Astrocyte of the spinal cord (primary cell): ENCODE data around the gene DMAC2L.

ENCODE experiments used
- DNase-seq: peaks from one replicate; pipeline ENCODE4 v3.0.0; 2011; ENCODE audit warnings: low read depth, low spot score
- H3K4me3 ChIP-seq: 2 replicates; pipeline ENCODE4 v1.5.1; 2011; ENCODE audit warnings: low read depth, mild to moderate bottlenecking, low read length, moderate library complexity
- CTCF ChIP-seq: IDR thresholded peaks from 2 replicates; pipeline ENCODE4 v1.5.1; 2012; ENCODE audit warnings: low read depth, mild to moderate bottlenecking, low read length, inconsistent platforms
- in situ Hi-C: cut with HindIII; loops from 2 replicates; pipeline ENCODE4 v1.10.0; 2017; ENCODE audit warnings: low sequenced_read_pairs

DMAC2L gene

DNA sequence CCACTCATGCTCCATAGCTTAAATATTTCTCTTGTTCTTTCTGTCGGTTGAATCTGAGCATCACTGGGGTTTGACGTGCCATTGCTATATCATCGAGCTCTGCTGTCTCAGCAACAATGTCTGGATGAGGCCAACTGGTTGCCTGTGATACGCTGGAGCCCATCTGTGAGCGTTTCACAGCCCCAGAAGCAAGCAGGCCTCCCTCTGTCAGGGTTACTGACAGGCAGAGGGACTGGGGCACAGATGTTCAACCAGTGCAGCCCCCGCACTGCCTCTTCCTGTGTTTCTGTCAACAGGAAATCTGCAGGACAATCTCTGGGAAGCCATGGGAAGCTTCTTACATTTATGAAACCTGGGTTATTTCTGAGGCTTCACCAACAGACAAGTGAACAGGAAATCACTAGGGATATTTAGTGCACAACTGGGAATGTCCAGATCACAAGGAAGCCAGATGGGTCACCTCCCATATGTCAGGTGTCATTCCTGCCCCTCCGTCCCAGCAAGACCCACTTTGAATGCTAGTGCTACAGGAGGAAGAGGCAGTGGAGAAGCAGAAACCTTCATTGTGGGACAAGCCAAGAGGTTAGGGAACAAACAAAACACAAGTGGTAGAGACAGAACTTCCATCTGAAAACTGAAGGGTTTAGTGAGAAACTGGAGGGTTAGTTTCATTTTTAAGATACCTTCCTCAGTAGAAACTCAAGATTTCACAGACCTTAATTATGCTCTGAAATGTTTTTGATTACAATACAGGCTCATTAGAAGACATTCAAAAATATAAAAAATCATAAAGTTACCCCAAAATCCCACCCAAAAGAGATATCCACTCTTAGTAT is 24.1 kb downstream of the DMAC2L start:
- in situ Hi-C loops: no loop called here
- no peak for TF ChIP-seq CTCF
- peak; percentile 33 for DNase-seq
- H3K4me3 ChIP-seq: no peak overlapping the region

DNA sequence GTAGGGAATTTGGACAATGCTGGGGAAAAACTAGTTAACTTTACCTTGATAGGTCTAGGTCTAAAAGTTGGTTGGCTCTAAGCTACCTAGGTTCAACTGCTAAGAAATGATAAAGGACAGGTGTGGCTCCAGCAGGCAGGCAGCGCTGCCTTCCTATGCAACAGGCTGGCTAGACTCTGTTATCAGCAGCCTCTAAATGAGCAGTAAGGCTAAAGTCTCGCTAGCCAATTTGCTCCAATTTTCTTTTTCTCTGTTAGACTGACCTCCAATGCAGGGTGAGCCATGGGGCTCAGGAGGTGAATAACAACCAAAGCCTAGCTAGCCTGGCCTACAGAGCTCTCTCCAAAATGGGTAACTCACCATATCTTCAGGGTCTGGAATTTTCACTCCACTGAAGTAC is 26.5 kb downstream of the DMAC2L start:
- DNase-seq: no peak
- no peak for TF ChIP-seq CTCF
- no peak overlapping the region for H3K4me3 ChIP-seq
- in situ Hi-C loops: no loop called here

GRCh38 chr14:50339178-50339804 is 27.2 kb downstream of the DMAC2L start:
- in situ Hi-C loops: no loop called here

GRCh38 chr14:50340045-50340444 is 27.9 kb downstream of the DMAC2L start:
- no peak for TF ChIP-seq CTCF
- H3K4me3 ChIP-seq: no peak overlapping the region
- no peak for DNase-seq
- in situ Hi-C loops: no loop called here

More at GRCh38 chr14:50339178-50339804, 27.2 kb downstream of the DMAC2L start:
- no peak for DNase-seq
- TF ChIP-seq CTCF: no peak
- H3K4me3 ChIP-seq: no peak overlapping the region

GRCh38 chr14:50340963-50341362 is 28.8 kb downstream of the DMAC2L start:
- no peak for DNase-seq
- TF ChIP-seq CTCF: peak; percentile 13
- in situ Hi-C loops: no loop called here
- no peak overlapping the region for H3K4me3 ChIP-seq

- in situ Hi-C loops: no loop called here
- peak; percentile 54 for TF ChIP-seq CTCF
- no peak overlapping the region for H3K4me3 ChIP-seq
- DNase-seq: peak; percentile 75
Measured at GRCh38 chr14:50342221-50343078, 30.3 kb downstream of the DMAC2L start.
